ENCODE measurements around the gene FASN. TPM values are rescaled to one million over a fixed set of nuclear protein-coding genes. Genes with fewer than 3 reads are reported as not detected.

Gene FASN
- total RNA-seq, 1 experiment from 2014 or later: 956 TPM

GRCh38 chr17:82064433-82065192 is 33.4 kb downstream of the FASN start:
- intact Hi-C loops (cut with micrococcal nuclease; ENCODE audit: unreplicated experiment): no loop called here
- POLR2A ChIA-PET: interaction anchor here (0.5 kb wide), 1 partner anchor 62 kb away, joined by 3 read pairs; no protein-coding TSS in a partner anchor

More at GRCh38 chr17:82064433-82065192, 33.4 kb downstream of the FASN start:
- CTCF ChIA-PET: no interaction called here
- Histone ChIP-seq H3K4me1 (ENCODE audit: control insufficient read depth, insufficient read depth, low read length) (peaks cover 17% of the 10 kb centered on the region), H3K36me3 (ENCODE audit: control insufficient read depth, insufficient read depth, low read length) (peaks cover 3% of the 10 kb centered on the region; the same call in 1 of the 2 replicates), H3K9me3 (ENCODE audit: control insufficient read depth, insufficient read depth, low read depth, low read length) (no peaks in the 10 kb centered on the region), H3K27ac (ENCODE audit: low read length) (peak overlapping the region; percentile 90), H3K4me3 (ENCODE audit: low read depth in 2 of 2, low read length in 2 of 2) (peak overlapping the region; percentile 77 to 88), H3K27me3 (ENCODE audit: control insufficient read depth, insufficient read depth, low read length) (no peaks in the 10 kb centered on the region)
- BruUV-seq (replicated peaks): TSS peak; percentile 72
- TF ChIP-seq CTCF (IDR thresholded peaks at IDR 0.05): no peak
- no peak for TF ChIP-seq TCF7L2 (IDR thresholded peaks at IDR 0.05; ENCODE audit: low read depth, low read length)
- no peak for TF ChIP-seq REST (IDR thresholded peaks at IDR 0.05; ENCODE audit: insufficient read depth in 1 of 2, low read depth in 2 of 2, low read length in 1 of 2)
- no peak for TF ChIP-seq POLR2AphosphoS5 (IDR thresholded peaks at IDR 0.05; ENCODE audit: low read depth, low read length)
- no peak for TF ChIP-seq SIN3A (IDR thresholded peaks at IDR 0.05; ENCODE audit: borderline replicate concordance, insufficient read depth, low read depth, low read length)
- in situ Hi-C loops (cut with HindIII; ENCODE audit: low pct_unique_long_range_greater_than_20kb, low sequenced_read_pairs): no loop called here
- ATAC-seq (no peak; the same call in 1 of the 2 replicates), DNase-seq (ENCODE audit: low read depth, low spot score) (no peak)

All from Panc1 (cell line).